DND-41 (cell line): ENCODE data around the gene NDUFAB1.

Source experiments
- ATAC-seq: fragments of 200-7000 bp; cut with Tn5 transposase; 3 replicates; pipeline ENCODE4 v1.9.1; 2021; ENCODE audit warnings: low read depth; ENCODE audit not compliant: insufficient read depth
- DNase-seq: peaks from one replicate; pipeline ENCODE4 v3.0.0-alpha.2; 2020
- H2AFZ ChIP-seq: 2 replicates; pipeline ENCODE4 v1.6.0; 2012; ENCODE audit warnings: low read depth, low read length
- H3K27ac ChIP-seq: 2 replicates; pipeline ENCODE4 v1.5.1; 2012; ENCODE audit warnings: low read length, inconsistent platforms
- H3K27me3 ChIP-seq: fragments of 200-600 bp; sonication (generic); 2 replicates; pipeline ENCODE4 v1.6.0; 2012; ENCODE audit warnings: low read length, mild to moderate bottlenecking, inconsistent platforms; ENCODE audit not compliant: insufficient read depth, poor library complexity
- H3K36me3 ChIP-seq: 2 replicates; pipeline ENCODE4 v1.5.1; 2012; ENCODE audit warnings: low read length, inconsistent platforms; ENCODE audit not compliant: insufficient read depth
- H3K4me1 ChIP-seq: 2 replicates; pipeline ENCODE4 v1.5.1; 2012; ENCODE audit warnings: mild to moderate bottlenecking, low read length; ENCODE audit not compliant: insufficient read depth
- H3K4me2 ChIP-seq: 2 replicates; pipeline ENCODE4 v1.6.0; 2012; ENCODE audit warnings: mild to moderate bottlenecking, moderate library complexity, low read length, inconsistent platforms; ENCODE audit not compliant: insufficient read depth
- H3K4me3 ChIP-seq, 2 experiments: fragments of 200-600 bp in 1 of 2; shearing (Covaris generic) in 1 of 2; 2 replicates each; pipeline ENCODE4 v1.5.1; 2012 to 2016; ENCODE audit warnings: inconsistent platforms in 2 of 2, low read length in 2 of 2, mild to moderate bottlenecking in 2 of 2, low read depth in 1 of 2, moderate library complexity in 1 of 2
- H3K79me2 ChIP-seq: 2 replicates; pipeline ENCODE4 v1.6.0; 2012; ENCODE audit warnings: low read length, inconsistent platforms; ENCODE audit not compliant: insufficient read depth
- H3K9ac ChIP-seq: 2 replicates; pipeline ENCODE4 v1.6.0; 2012; ENCODE audit warnings: low read depth, mild to moderate bottlenecking, inconsistent platforms, low read length, moderate library complexity
- H3K9me3 ChIP-seq: 2 replicates; pipeline ENCODE4 v1.5.1; 2012; ENCODE audit warnings: low read length, moderate library complexity, mild to moderate bottlenecking, inconsistent platforms; ENCODE audit not compliant: insufficient read depth, severe bottlenecking
- H4K20me1 ChIP-seq: 2 replicates; pipeline ENCODE4 v1.6.0; 2012; ENCODE audit warnings: low read length; ENCODE audit not compliant: insufficient read depth
- EZH2 ChIP-seq: IDR thresholded peaks from 3 replicates; pipeline ENCODE4 v1.6.1; 2012; ENCODE audit warnings: borderline replicate concordance, low read depth, mild to moderate bottlenecking, moderate library complexity, low read length, inconsistent platforms; ENCODE audit not compliant: severe bottlenecking
- TF ChIP-seq, protein P1 (sequence below): IDR thresholded peaks from 2 replicates; pipeline ENCODE4 v1.5.1; 2012; ENCODE audit warnings: borderline replicate concordance, low read length, moderate library complexity, mild to moderate bottlenecking; ENCODE audit not compliant: poor library complexity, severe bottlenecking; ENCODE audit errors: extremely low read depth

The NDUFAB1 gene

DNA sequence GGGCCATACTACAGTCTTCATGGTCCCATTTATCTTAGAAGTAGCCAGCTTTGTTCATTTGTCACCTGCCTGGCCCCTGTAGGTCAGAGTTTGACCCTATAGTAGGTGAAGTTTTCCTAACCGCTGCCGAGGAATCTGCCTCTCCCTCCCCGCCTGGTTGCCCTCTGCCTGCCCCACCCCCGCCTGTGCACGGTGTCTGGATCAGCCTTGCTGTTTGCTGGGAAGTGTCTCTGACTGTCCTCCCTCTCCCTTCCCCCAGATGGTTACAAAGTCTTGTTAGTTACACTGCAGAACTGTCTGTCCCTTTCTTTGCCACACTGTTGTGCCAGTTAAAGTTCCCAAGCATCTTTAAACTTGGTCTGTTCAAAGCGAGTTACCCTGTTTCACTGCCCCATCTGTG is 32.9 kb downstream of the NDUFAB1 start:
- DNase-seq = no peak
- Histone ChIP-seq H3K79me2 (peaks cover 31% of the 10 kb centered on the region), H2AFZ (no peak overlapping the region), H3K4me1 (peaks cover 22% of the 10 kb centered on the region), H3K9ac (no peak overlapping the region), H3K4me3 (no peak overlapping the region), H3K4me2 (no peak overlapping the region), H3K27me3 (no peaks in the 10 kb centered on the region), H3K36me3 (peaks cover 89% of the 10 kb centered on the region), H3K9me3 (no peaks in the 10 kb centered on the region), H4K20me1 (peaks cover 4% of the 10 kb centered on the region; the same call in 1 of the 2 replicates), H3K27ac (no peak overlapping the region)
- TF ChIP-seq, protein P1, sequence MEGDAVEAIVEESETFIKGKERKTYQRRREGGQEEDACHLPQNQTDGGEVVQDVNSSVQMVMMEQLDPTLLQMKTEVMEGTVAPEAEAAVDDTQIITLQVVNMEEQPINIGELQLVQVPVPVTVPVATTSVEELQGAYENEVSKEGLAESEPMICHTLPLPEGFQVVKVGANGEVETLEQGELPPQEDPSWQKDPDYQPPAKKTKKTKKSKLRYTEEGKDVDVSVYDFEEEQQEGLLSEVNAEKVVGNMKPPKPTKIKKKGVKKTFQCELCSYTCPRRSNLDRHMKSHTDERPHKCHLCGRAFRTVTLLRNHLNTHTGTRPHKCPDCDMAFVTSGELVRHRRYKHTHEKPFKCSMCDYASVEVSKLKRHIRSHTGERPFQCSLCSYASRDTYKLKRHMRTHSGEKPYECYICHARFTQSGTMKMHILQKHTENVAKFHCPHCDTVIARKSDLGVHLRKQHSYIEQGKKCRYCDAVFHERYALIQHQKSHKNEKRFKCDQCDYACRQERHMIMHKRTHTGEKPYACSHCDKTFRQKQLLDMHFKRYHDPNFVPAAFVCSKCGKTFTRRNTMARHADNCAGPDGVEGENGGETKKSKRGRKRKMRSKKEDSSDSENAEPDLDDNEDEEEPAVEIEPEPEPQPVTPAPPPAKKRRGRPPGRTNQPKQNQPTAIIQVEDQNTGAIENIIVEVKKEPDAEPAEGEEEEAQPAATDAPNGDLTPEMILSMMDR = no peak
- TF ChIP-seq EZH2 = no peak
- no peak for ATAC-seq

- TF ChIP-seq EZH2 = no peak
- TF ChIP-seq, protein P1 = no peak
- no peak overlapping the region for H3K4me3 ChIP-seq
- no peak overlapping the region for H3K9ac ChIP-seq
Measured at GRCh38 chr16:23562505-23562904, 33.6 kb downstream of the NDUFAB1 start.

GRCh38 chr16:23561586-23561985 is 34.5 kb downstream of the NDUFAB1 start:
- Histone ChIP-seq H3K79me2 (peaks cover 42% of the 10 kb centered on the region), H4K20me1 (peaks cover 5% of the 10 kb centered on the region; the same call in 1 of the 2 replicates), H3K36me3 (peaks cover 73% of the 10 kb centered on the region), H3K9ac (no peak overlapping the region), H3K4me1 (peaks cover 26% of the 10 kb centered on the region), H3K9me3 (no peaks in the 10 kb centered on the region), H3K4me2 (no peak overlapping the region), H3K27me3 (no peaks in the 10 kb centered on the region), H3K4me3 (no peak overlapping the region), H3K27ac (no peak overlapping the region), H2AFZ (no peak overlapping the region)
- TF ChIP-seq, protein P1 = no peak
- TF ChIP-seq EZH2 = no peak
- no peak for DNase-seq
- ATAC-seq = no peak

More at GRCh38 chr16:23562505-23562904, 33.6 kb downstream of the NDUFAB1 start:
- ATAC-seq = no peak
- no peak overlapping the region for H2AFZ ChIP-seq
- H3K27me3 ChIP-seq = no peaks in the 10 kb centered on the region
- DNase-seq = no peak
- peaks cover 82% of the 10 kb centered on the region for H3K36me3 ChIP-seq
- peaks cover 22% of the 10 kb centered on the region for H3K4me1 ChIP-seq
- no peak overlapping the region for H3K4me2 ChIP-seq
- H3K27ac ChIP-seq = no peak overlapping the region
- H3K9me3 ChIP-seq = no peaks in the 10 kb centered on the region
- H3K79me2 ChIP-seq = peaks cover 37% of the 10 kb centered on the region
- peaks cover 5% of the 10 kb centered on the region; the same call in 1 of the 2 replicates for H4K20me1 ChIP-seq
